GM12864 (cell line): ENCODE results near the gene PAIP2.
A peak's percentile ranks its signal among the peaks of the same experiment; 100 is the strongest.

Source experiments
- DNase-seq: peaks from one replicate; pipeline ENCODE4 v3.0.0-alpha.2; 2011; ENCODE audit warnings: low read depth
- H3K4me3 ChIP-seq: 2 replicates; pipeline ENCODE4 v1.5.1; 2011; ENCODE audit warnings: mild to moderate bottlenecking, low read depth, low read length, control low read depth
- TF ChIP-seq, protein P1 (sequence below): IDR thresholded peaks from 2 replicates; pipeline ENCODE4 v1.5.1; 2011; ENCODE audit warnings: low read depth, mild to moderate bottlenecking, moderate library complexity, low read length, control low read depth, inconsistent platforms; ENCODE audit errors: missing control alignments

Gene PAIP2

GRCh38 chr5:139341689-139342422 is at the start of gene PAIP2:
TSS of gene PAIP2 (plus strand) at chr5:139341854. CDS start at chr5:139363785, 21,931 bp downstream.
- H3K4me3 ChIP-seq = peak within 1 kb of the TSS; percentile 93
- DNase-seq = peak; percentile 91
- TF ChIP-seq, protein P1, sequence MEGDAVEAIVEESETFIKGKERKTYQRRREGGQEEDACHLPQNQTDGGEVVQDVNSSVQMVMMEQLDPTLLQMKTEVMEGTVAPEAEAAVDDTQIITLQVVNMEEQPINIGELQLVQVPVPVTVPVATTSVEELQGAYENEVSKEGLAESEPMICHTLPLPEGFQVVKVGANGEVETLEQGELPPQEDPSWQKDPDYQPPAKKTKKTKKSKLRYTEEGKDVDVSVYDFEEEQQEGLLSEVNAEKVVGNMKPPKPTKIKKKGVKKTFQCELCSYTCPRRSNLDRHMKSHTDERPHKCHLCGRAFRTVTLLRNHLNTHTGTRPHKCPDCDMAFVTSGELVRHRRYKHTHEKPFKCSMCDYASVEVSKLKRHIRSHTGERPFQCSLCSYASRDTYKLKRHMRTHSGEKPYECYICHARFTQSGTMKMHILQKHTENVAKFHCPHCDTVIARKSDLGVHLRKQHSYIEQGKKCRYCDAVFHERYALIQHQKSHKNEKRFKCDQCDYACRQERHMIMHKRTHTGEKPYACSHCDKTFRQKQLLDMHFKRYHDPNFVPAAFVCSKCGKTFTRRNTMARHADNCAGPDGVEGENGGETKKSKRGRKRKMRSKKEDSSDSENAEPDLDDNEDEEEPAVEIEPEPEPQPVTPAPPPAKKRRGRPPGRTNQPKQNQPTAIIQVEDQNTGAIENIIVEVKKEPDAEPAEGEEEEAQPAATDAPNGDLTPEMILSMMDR = peak; percentile 77

GRCh38 chr5:139293202-139293506 is 48.5 kb upstream of the PAIP2 start:
- no peak for DNase-seq
- peak overlapping the region; percentile 58 for H3K4me3 ChIP-seq
- TF ChIP-seq, protein P1 = no peak

GRCh38 chr5:139293507-139294373 is 47.9 kb upstream of the PAIP2 start, which contains the start of gene MATR3:
TSS of gene MATR3 (plus strand) at chr5:139293740. CDS start at chr5:139307416, 13,676 bp downstream.
- DNase-seq = peak; percentile 70
- TF ChIP-seq, protein P1 = no peak
- H3K4me3 ChIP-seq = peak within 1 kb of the TSS; percentile 58

GRCh38 chr5:139294374-139295165 is 47.1 kb upstream of the PAIP2 start:
- TF ChIP-seq, protein P1 = peak; percentile 24
- DNase-seq = no peak
- H3K4me3 ChIP-seq = peak overlapping the region; percentile 58

DNA sequence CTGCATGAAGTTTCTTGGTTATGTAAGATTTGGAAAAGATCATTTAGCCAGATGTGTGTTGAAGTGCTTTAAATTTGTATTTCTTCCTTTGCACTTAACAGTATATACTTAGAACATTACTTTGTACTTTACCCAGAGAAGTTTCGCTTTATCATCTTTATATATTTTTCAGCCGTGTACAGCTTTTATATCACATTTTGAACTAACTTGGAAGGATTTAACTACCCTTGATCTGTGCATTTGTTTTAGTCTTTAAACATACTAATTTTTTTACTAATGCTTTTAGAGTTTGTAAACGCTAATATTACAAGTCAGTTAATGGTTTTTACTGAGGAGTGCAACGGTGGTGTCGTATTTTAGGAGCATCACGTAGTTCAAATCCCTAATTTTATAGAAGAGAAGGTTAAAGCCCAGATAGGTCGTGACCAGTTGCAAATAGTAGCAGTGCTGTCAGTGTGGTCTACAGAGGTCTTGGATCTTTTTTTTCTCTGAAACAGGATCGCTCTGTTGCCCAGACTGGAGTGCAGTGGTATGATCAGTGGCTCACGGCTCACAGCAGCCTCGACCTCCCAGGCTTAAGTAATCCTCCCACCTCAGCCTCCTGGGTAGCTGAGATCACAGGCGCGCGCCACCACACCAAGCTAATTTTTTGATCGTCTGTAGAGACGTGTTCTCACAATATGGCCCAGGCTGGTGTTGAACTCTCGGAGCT is 46.2 kb upstream of the PAIP2 start:
- no peak for DNase-seq
- TF ChIP-seq, protein P1 = no peak
- H3K4me3 ChIP-seq = peak overlapping the region; percentile 58

DNA sequence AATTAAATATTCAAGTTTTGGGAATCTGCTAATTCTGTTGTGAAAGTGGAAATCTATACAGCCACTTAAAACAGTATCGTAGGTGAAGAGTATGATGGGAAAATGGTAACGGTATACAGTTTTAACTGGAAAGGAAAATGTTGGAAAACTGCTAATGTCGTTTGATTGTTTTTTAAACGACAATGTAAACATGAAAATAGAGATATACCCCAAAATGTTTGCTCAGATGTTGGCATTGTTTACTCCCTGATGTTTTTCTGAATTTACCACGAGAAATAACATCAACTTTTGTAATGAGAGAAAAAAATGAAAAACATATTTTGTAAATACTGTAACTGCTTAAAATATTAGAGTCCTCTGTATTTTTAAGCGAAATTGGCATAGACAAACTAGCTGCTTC is 45.5 kb upstream of the PAIP2 start:
- H3K4me3 ChIP-seq = peak overlapping the region; percentile 58; the same call in 1 of the 2 replicates
- DNase-seq = no peak
- TF ChIP-seq, protein P1 = no peak
